CD4-positive, alpha-beta T cell treated with Interleukin-4 for 1 hour (primary cell): ENCODE data around the gene DPP6.

ENCODE experiments used
- DNase-seq, 2 donors: peaks; one replicate each; pipeline ENCODE4 v3.0.0-alpha.2; 2020 to 2022

Gene DPP6

DNA sequence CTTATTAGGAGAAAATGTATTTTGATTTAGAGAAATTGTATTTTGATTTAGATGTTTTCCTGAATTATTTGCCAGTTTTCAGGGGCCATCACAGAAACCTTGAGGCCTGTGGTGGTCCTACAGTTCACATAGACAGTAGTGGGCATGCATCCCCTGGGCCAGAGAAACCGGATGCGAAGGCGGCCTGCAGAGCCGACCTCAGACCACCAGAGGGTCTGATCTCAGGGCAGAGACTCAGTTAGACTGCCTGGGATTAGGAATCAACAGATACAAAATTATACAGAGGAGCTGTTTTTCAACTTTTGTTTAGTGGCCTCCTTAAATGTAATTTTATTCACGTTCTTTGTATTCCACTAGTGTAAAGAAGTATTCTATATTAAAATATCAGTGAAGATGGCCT is 792.3 kb downstream of the DPP6 start:
- no peak for DNase-seq

DNA sequence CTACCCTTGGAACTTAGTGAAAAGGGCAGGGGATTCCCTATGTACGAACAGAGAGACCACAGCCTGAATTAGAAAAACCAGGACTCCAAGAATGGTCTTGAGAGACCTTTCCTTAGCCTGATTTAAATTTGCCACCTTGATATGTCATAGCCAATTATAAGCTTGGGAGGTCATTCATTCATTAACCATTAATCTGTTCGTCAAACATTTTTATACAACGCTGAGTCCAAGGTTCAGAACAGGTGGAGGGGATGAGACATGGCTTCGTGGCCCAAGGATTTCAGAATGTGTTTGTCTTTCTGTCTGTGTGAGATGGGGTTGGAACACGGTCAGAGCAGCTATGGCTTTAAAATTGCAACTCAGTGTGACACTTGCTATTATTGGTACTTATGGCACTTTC is 792.8 kb downstream of the DPP6 start:
- no peak for DNase-seq

DNA sequence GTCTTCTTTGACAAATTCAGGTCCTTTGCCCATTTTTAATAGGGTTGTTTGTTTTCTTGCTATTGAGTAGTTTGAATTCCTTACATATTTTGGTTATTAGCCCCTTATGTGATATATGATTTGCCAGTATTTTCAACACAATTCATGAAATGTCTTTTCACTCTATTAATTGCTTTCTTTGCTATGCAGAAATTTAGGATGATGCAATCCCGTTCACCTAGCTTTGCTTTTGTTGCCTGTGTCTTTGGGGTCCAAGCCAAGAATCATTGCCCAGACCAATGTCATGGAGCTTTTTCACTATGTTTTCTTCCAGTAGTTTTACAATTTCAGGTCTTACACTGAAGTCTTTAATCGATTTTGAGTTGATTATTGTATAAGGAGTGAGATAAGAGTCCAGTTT is 796.3 kb downstream of the DPP6 start:
- no peak for DNase-seq

DNA sequence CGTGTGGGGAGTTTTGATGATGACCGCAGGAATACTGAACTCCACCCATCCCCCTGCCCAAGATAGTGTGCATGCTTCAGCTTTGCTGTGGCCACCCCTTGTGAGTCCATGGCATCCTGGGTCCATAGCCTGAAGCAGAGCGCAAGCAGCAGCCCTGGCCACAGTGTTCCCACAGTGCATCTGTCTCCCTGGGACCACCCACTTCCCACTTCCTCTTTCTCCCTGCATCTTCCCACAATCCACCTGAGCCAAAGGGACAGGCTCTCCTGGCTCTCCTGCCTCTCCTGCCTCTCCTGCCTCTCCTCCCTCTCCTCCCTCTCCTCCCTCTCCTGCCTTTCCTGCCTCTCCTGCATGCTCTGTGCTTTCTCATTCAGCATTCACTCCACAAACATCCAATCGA is 800.0 kb downstream of the DPP6 start:
- no peak for DNase-seq

DNA sequence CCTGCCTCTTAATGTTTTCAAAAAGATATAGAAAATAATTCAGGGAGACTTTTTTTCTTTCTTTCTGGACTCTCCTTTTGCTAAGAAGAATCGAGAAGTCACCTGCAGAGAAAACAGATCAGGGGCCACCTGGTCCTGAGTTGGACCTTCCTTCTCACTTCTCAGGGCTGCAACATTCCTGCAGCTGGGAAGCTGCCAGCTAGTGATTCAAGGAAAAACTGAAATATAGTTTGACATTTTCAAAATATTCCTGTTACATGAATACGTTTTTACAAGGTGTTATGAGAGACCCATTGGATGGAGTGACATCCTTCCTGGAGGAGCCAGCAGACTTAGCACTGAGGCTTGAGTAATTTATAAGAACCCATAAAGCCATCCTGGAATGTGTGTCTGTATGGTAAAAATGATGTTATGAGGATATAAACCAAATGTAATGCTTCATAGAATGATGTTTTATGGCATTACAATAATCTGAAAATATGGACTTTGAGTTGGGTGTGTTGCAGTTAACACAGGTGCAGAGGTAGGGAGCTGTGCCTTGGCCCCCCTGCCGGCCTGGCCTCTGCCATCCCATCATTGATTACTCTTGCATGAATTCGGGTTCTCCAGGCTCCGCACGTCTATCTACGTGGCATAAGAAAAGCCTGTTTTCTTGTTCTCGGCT is 801.0 kb downstream of the DPP6 start:
- no peak for DNase-seq

DNA sequence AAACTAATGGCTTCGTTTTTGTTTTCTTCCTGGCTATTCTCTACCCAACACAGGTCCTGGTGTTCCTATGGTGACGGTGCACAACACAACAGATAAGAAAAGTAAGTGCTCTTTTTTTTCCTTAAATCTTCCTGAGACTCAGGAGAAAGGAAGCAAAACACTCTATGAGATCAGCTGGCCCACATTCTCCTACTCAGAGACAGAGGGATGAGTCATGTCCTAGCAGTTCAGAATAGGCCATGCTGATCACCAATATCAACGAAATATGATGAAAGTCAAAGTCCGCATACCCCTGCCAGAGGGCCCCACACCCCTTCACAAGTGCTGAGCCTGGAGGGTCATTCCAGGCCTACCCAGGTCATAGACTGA is 801.5 kb downstream of the DPP6 start:
- DNase-seq: no peak

DNA sequence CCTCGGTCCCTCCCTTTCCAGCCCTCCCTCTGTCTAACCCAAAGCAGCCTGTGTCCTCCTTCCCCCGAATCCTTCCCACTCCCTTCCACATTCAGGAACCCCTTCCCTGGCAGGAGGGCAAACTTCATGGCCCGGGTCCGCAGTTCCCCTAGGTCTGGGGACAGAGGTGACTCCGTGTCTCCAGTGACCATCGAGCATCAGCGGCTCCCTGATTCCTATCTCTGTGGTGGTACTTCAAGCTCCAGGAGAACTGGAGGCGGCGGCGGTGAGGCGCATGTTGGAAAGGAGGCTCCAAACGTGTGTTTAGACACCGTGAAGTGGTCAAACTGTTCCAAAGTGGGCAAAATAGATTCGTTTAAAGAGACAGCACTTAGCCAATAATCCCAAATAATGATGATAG is 802.6 kb downstream of the DPP6 start:
- no peak for DNase-seq

DNA sequence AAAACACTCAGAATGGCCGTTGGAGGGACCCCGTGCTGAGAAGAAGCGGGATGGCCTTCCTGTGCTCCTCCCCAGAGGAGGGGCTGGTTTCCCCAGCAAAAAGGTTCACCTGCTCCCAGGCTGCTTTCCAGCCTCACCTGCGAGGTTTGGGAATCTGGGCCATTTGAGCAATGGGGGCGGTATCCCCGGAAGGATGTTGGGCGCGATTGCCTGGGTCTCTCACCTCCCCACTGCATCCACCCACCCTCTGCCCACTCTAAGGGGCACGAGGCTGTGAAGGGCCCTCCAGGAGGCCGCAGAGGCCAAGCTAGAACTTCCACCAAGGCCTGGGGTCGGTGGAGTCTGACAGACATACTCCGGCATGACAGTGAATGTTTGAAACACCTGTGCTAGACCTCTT is 803.2 kb downstream of the DPP6 start:
- no peak for DNase-seq

DNA sequence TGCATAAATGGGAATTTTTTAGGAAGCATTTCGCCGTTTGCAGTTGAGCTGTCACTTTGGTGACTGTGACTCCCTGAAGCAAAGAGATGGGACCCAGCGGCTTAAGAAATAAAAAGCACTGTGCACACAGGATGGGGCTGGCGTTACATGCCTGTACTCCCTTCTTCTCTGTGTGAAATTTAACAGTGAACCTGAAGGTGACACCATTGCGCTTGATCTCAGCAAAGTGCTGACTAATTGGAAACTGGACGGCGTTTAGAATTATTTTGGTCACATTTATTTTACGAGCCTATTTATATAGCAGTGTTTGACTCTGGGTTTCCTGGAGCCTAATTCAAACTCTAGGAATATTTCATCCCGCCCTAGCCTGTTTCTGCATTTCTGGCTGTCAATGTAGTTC is 804.5 kb downstream of the DPP6 start:
- DNase-seq: no peak

DNA sequence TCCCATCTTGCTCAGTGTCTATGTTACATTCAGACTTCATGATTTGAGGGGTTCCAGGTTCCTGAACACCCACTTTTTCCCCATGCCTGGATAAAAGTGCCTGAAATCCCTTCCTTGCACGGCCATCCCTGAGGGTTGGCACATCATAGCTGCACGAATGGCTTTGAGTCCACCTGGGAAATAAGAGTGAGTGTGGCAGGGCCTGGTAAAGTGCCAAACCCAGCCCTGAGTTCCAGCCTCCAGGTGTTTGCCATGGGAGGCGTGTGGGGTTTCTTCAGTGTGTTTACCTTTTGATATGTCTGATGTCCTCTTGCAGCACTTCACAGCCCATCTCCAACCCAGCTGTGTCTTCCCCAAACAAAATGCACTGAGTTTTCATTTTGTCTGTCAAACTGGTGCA is 805.0 kb downstream of the DPP6 start:
- DNase-seq: no peak

DNA sequence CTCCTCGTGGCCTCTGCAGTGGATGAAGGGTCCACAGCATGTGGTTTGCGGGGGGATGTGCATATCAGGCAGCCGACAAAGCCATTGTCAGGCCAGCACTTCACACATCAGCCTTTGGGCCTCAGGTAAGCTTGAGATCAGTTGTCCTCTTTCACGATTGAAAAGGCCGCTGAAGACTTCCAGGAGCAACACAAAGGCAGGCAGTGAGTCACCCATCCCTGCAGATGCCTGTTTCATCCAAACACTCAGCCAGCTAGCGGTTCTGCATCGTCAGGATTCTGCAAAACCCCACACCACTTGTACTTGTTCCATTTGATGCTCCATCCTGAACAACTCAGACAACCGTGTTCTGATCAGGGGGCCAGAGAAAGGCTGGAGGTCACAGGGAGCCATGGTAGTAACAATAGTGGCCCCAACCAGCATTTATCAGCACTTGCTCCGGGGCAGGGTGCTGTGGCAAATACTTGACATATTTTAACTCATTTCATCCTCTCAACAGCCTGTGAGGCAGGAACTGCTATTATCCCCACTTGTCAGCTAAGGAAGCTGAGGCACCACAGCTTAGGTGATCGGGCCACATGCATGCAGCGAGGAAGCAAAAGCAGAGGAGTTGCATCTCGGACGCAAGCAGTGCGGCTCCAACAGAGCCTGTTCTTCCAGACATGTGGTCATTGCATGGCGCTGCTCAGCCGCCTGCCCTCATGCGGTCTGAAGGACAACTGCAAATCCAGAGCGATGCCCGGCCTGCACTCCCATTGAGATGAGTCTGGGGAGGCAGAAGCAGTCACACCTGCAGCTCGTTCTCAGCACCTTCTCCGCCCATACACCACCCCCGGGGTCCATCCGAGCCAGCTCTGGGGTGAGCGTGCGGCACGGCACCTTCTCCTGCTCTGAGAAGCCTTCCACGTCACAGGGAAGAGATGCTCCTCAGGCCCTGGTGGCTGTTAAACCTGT is 805.8 kb downstream of the DPP6 start:
- DNase-seq: no peak

DNA sequence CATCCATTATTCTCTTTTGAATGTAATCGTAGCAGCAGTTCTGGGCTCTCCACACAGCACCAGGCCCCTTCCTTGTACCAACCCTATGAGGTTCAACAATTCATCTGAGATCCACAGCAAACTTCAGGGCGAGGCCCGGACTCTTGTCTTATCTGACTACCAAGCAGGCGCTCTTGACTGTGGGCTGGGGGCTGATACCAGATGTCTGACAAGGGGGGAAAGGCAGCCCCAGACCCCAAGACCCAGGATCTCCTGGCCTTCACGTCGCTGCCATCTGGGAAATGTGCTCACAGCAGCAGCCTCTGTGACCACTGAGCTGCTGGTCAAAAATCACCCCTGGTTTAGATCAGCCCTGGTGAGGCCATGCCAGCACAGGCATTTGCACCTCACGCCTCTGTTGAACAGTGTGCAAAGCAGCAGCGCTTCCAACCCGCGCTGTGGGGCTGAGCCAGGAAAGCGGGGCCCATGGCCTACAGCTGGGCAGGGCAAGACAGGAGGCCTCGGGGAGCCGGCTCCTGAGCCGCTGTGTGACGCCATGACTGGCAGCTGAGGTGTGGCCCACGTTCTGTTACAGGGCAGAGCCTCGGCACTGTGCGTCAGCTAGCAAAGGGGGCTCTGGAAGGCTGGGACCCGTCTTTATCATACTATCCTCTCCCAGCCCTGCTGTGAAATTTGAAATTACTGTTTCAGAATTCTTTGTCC is 806.8 kb downstream of the DPP6 start:
- no peak for DNase-seq

DNA sequence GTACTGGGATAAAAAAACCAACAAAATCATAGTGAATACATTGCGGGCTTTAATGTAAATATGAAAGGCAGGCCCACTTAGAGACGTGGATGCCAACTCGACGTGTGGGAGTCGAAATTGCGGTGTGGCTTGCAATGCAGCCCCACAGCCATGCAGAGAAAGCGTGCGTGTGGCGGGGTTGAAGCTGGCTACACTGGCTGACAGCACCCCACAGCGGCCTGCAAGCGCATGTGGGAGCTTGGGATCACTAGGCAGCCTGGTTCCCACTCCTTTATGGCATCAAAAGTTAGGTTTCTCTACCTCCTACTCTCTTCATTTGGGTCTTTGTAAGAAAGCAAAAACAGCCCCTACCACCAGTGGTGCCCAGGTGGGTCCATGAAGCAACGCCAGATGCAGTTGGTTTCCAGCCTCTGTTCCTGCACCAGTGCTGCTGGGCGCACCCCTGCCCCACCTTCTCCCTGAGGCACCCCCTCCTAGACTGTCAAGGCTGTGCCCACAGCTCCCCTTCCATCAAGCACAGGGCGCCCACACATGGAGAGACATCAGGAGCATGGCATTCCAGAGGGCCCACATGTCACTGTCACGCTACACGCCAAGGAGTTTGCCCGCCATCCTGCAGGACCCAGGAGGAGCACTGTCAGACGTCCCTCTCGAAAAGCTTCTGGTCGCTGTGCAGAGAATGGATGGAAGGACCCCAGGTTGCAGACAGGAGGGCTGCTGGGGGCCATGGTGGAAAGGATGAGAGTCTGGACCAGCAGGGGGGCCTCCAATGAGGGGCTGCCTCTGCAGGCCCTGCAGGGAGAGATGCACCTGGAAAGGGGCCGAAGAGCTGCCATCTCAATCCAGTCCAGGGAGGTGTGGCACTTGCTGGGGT is 807.8 kb downstream of the DPP6 start:
- no peak for DNase-seq

DNA sequence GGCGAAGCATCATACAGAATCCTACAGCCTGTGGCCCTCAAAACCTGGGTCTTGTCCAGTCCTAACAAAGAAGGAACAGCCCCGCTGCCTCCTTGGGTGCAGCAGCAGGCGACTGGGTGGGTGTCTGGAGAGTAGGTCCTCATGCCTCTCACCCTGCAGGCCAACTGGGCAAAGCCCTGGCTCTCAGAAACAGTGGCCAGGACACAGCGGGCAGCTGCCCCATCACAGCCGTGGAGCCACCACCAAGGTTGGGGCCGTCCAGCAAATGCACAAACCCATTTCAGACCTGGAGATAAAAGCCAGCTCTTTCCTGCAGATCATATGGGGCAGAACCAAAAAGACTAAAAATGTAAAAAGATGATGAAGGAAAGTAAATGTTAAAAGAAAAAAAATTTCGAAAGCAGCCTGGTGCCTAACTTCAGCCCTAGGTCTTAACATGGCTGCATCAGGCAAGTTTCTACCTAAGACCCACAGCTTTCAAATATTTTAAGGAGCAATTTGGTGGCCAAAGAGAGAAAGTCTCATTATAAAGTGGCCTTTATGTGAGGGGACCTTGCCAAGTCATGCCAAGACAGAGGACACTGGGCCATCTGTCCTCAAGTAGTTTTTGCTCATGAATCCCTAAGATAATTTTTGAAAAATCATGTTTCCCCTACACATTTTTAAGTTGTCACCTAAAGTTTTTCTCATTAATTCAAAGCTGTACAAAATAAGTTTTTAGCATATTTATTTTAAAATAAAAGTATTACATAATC is 808.6 kb downstream of the DPP6 start:
- DNase-seq: no peak

DNA sequence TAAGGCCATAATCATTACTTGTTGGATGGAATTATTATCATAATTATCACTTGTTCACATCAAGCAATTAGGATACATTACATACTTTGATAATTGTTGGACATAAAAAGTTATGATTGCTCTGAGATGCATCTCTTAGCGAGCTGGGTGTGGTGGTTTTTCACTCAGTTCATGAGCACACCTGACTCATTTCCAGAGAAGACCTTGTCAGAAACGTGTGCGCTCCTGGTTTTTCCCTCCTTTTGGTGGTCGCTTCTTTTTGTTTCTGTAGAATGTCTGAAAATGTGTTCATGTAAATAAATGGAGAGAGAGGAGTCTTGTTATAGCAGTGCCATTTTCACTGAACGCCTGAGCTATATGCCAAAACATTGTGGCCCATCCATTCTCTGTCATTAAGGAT is 809.4 kb downstream of the DPP6 start:
- DNase-seq: no peak

DNA sequence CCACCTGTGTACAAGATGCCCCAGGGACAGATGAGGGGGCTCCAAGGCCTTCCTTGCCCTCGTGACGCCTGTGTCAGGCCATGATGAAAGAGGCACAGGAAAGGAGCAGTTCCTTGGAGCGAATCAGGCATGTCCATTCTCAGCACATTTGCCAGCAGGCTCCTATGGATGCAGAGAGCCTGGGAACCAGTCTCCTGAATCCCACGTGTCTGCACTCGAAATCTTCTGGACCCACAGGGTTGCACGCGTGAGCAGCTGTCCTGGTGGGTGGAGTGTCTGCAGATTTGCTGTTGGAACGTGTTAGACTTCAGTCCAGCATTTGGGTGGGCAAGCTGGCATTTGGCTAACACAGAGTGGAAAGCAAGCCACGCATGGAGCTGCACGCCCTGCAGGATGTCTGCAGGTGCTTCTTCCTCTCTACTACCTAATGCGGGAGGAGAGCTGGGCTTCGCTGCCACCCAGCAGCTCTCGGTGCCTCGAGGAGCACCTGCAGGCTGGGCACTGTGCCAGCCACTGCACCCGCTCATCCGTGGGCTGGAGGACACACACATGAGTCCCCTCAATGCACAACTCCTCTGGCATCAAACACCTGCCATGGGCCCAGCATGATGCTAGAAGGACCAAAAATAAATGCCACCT is 810.1 kb downstream of the DPP6 start:
- no peak for DNase-seq

DNA sequence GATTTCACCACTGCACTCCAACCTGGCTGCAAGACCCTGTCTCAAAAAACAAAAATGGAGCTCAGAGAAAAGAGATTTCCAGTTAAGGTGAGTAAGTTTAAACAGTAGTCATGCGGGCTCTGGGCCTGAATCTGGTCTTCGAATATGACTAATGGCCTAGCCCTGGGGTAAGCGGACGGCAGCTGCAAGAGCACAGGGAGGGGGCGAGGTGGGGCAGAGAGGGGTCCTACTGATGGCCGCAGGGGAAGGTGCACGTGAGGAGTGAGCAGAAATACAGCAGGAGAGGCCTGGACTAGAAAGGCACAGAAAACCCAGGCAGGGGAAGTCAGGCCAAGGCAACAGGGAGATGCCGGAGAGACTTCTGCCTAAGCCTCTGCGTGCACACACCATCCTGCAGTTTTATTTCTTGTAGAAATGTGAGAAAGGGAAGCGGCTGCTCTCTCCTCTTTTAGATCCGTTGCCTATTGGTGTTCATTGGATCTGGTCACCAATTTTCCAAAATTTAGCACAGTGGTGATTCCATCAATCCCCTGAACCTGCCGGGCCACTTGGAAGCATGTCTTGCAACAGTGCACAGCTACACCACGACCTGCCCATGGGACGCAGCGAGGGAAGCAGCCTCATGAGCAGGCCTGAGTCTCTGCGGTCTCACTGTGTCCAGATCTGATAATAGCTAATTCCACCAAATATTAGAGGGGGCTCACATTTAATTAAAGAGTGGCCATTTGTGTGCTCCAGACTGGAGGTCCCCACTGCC is 811.7 kb downstream of the DPP6 start:
- no peak for DNase-seq

DNA sequence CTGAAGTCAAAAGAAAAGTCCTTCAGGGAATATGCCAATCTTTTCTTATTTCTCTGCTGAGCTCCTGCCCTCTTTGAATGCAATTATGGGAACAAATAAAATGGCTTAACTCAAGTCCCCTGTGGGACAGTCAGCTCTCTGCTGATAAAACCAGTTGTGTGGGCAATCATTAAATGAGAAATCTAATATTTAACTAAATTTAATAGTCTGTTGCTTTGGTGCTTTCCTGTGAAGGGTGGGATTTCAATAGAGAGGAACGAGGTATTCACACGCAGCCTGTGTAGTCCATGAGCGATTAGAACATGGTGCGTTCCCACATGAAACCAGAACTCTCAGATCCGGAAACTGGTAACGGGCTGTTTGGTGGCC is 812.3 kb downstream of the DPP6 start:
- no peak for DNase-seq

DNA sequence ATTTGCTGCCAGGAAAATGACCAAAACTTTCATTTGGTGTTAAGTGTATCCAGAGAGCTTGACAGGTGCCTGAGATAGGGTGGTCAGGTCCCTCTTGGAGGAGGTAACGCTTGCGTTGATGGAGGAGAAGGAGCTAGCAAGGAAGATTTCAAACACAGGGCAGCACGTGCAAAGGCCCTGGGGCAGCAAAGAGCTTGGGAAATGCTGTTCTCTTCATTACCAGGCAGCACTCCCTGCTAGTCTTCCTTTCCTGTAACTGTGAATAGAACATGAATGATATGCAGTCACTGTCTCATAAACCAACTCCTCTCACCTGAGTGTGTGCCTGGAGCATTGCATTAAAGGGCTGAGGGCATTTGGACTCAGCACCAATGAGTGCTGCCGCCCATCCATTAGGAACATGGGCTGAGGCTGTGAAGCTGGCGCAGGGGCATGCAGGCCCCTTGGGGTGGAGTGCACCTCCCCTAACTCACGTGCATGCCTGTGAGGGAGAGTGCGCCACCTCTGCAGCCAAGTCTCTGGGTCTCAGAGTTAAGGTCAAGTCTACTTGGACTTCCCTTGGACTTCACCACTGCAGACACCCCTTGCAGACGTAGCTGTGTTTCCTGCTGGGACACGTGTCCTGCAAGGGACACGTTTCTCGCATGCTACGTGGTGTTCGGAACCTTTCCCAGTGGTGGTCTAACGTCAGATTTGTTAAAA is 813.9 kb downstream of the DPP6 start:
- no peak for DNase-seq

DNA sequence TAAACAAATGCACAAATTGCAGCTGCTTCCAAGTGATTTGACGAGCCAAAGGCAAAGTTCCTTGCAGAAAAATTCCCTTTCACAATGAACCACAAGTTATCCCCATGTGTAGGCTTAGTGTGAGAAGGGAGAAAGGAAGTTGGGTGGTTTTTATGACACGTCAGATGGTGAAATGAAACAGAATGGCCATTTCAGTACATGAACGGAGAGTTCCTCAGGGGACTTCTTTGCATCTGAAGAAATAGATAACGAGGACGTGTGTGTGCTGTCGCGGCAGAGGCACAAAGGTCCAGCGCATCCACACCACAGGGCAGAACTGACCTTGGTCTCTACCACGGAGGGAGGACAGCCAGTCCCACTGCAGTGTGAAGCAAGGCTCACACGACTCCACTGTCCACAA is 814.9 kb downstream of the DPP6 start:
- DNase-seq: no peak
